ENCODE measurements around the gene RHOXF2B.
"Not testable (repeated sequence)": the region's sequence is repeated elsewhere in the genome, so short reads cannot be mapped to it uniquely, and the experiment has no call there.

Gene RHOXF2B

DNA sequence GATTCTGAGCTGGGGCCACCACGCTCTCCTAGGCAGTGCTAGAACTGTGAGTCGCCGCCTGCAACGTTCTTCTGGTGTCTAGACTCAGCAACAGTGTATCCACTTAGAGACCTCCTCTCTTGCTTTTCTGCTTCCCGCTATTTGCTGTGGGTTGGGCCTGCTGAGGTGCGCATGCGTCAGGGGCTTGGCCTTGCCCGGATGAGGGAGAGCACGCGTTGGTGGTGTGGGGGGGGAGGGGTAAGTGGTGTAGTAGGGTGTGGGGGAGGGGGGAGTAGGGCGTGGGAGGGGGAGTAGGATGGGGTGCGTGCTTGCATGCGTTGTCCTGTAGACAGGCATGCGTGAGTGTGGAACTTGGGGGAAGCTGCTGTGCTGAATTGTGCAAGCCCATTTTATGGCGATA lies at the start of gene RHOXF2B:
Gene RHOXF2B (minus strand): TSS at position 101 of the 400 bp plus-strand sequence. CDS start 138 bp downstream, outside the sequence.
- not testable (repeated sequence) for DNase-seq

- no peak for DNase-seq
Measured at GRCh38 chrX:120125444-120125843, 48.0 kb upstream of the RHOXF2B start.

GRCh38 chrX:120120223-120120622 lies 42.7 kb upstream of the RHOXF2B start:
- no peak for DNase-seq

GRCh38 chrX:120115438-120115963 lies 38.0 kb upstream of the RHOXF2B start, which contains the start of gene RHOXF1:
TSS of gene RHOXF1 (minus strand) at chrX:120115913. CDS start at chrX:120115862, 51 bp downstream.
- DNase-seq: no peak

GRCh38 chrX:120111611-120112010 lies 34.1 kb upstream of the RHOXF2B start:
- no peak for DNase-seq

- no peak for DNase-seq
Measured at GRCh38 chrX:120109378-120109777, 31.9 kb upstream of the RHOXF2B start.

DNA sequence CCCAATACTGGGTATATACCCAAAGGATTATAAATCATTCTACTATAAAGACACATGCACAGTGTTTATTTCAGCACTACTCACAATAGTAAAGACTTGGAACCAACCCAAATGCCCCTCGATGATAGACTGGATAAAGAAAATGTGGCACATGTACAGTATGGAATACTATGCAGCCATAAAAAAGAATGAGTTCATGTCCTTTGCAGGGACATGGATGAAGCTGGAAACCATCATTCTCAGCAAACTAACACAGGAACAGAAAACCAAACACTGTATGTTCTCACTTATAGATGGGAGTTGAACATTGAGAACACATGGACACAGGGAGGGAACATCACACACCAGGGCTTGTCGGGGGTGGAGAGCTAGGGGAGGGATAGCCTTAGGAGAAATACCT lies 27.2 kb upstream of the RHOXF2B start:
- not testable (repeated sequence) for DNase-seq

DNA sequence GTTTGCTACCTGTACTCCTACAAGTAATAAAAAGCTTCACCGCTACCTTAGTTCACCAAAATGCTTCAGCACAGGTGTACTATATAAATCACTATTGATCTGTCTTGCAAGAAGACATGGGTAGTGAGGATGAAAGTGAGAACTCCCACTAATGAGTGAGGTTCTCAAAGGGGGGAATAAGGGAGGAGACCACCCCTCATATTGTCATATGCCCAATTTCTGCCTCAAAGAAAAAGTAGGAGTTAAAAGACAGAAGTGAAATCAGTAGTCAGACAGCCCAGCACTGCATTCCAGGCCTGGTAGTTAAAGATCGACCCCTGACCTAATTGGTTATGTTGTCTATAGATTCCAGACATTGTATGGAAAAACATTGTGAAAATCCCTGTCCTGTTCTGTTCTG lies 23.6 kb upstream of the RHOXF2B start:
- DNase-seq: not testable (repeated sequence)

DNA sequence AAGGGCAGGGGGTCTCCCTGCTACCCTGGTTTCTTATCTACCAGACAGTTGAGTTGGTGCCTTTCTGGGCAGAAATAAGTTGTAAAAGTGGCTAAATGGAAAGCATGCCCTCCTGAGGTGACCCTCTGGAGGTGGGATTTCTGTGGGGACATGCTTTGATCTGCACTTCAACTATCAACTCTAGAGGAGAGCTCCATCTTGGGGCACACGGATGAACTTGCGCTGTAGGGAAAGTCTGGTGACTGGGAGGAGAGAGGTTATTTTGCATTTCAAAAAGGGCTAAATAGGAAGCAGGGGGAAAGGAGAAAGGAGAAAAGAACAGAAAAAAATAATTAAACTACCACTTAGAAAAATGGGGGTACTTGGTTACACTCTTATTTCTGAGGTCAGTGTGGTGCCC lies 12.7 kb upstream of the RHOXF2B start:
- DNase-seq: no peak

DNA sequence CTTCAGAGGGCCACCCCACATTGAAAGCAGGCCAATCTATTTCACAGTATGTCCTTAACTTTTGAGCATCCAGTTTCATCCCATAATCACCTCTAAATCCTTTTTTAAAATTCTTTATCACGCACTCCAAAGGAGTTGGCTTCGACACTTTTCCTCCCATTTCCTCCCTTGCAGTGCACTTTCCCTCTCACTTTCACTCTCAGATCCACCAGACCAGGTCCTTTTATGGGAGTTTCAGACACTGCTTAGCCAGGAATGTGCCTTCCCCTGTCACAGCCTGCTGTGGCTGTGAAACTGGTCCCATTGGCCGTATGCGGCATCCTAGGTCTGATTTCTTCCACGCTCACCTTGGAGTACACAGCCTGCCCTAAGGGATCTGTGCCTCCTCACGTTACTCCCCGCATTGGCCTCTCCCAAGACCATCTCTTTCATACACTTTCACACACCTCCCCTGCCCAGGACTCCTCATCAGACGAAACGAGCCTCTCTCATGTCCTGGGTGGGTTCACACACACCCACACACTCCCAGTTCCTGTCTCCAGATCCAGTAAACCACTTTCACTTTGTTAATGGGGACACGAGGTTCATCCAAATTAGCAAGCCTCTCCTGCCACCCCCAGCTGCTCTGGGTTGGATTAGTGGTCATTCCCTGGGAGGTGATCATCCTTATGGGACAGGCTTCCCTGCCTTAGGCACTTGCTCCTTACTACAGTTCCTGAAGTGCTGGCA lies 10.0 kb upstream of the RHOXF2B start:
- no peak for DNase-seq

DNA sequence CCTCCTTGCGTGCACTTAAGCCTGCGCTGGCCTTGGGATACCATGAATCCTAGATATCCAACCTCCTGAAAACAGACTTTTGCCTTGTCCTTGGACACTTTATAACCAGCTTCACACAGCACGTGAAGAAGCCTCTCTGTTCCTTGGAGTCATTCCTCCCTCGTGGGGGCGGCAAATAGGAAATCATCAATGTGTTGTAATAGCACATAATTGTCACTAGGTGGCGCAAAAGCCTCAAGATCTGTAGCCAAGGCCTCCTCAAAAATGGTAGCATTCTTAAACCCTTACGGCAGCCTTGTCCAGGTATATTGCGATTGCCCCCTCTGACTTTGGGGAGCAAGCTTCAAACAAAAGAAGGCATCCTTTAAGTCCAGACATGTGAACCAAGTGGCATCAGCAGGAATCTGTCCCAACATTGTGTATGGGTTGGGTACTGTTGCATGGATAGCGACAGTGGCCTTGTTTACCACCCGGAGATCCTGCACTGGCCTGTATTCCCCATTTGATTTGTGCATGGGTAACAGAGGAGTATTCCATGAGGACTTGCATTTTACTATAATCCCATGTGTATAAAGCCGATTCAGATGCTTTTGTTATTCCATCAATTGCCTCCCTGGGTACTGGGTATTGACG lies 8.2 kb upstream of the RHOXF2B start:
- not testable (repeated sequence) for DNase-seq

DNA sequence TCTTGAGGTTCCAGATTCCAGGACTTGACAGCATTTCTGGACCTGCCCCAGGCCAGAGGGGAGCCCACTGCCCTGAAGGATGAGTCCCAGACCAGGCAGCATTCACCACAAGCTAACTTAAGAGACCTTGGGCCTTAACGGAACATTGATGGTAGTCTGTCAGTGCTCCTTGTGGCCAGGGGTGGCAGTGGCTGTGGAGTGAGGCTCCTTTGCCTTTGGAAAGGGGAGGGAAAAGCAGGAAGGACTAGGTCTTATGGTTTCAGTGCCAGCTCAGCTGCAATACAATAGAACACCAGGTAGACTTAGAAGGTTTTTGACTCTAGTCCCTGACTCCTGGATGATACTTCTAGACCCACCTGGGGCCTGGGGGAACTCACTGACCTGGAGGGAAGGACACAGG lies 11.3 kb downstream of the RHOXF2B start:
- DNase-seq: not testable (repeated sequence)

GRCh38 chrX:120042712-120043111 lies 34.8 kb downstream of the RHOXF2B start:
- DNase-seq: not testable (repeated sequence)

DNA sequence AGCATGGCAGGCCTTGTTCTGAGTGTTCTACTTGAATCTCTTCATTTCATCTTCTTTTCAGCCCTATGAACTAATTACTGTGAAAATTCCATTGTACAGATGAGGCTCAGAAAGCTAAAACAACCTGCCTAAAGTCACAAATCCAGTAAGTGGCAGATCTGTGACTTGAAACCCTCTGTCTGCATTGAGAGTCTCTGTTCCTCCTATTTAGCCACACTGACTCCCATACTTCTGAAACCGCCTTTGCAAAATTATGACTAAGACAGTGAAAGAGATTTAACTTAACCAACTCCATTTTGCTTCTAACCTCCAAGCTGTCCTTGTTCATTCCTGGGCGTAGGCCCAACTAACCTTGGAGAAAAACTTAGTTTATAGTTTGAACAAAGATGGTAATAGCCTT lies 35.2 kb downstream of the RHOXF2B start:
- DNase-seq: not testable (repeated sequence)

GRCh38 chrX:120040176-120040575 lies 37.3 kb downstream of the RHOXF2B start:
- not testable (repeated sequence) for DNase-seq

DNA sequence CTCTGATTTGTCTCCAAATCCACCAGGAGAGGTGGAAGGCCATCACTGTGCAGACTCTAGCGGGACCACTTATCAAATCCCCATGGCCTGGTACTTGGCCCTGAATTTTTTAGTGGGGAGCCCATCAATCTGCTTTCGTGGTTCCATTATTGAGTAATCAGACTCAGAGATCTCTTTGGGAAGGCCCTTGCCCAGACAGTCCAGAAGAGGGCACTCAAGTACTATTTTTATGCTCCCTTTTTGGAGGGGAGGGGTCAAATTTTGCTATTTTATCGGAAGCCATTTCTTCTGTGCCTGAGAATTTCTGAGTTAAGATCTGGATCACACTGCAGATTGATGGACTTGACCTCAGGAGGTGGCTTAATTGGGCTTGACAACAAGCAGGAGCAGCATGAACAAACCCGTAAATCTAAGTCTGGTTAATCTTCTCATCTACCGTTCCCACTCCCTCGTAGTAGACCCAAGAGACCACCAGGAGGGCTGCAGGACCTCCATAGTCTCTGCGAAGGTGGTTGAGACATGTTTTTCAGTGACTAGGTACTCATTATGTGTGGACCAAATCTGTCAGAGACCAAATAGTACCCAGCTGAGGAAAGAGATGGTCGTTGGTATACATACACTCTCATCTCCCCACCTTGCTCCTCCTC lies 38.3 kb downstream of the RHOXF2B start:
- DNase-seq: not testable (repeated sequence)

- DNase-seq: no peak
Measured at GRCh38 chrX:120036704-120037103, 40.8 kb downstream of the RHOXF2B start.

- not testable (repeated sequence) for DNase-seq
Measured at GRCh38 chrX:120035522-120036309, 41.8 kb downstream of the RHOXF2B start.

GRCh38 chrX:120029354-120029753 lies 48.1 kb downstream of the RHOXF2B start:
- DNase-seq: no peak

DNA sequence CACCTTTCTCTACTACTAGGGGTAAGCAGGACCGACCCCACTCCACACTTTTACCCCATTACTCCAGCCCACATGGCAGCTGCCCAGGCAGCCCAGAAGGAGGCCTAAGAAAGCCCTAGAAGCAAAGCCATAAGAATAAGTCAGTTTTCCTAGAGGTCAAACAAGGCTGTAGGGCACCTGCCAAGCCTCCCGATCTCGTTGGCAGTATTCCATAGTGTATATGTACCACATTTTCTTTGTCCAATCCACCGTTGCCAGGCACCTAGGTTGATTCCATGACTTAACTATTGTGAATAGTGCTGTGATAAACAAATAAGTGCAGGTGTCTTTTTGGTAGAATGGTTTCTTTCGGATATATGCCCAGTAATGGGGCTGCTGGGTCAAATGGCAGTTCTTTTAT lies 54.2 kb downstream of the RHOXF2B start:
- no peak for DNase-seq

DNA sequence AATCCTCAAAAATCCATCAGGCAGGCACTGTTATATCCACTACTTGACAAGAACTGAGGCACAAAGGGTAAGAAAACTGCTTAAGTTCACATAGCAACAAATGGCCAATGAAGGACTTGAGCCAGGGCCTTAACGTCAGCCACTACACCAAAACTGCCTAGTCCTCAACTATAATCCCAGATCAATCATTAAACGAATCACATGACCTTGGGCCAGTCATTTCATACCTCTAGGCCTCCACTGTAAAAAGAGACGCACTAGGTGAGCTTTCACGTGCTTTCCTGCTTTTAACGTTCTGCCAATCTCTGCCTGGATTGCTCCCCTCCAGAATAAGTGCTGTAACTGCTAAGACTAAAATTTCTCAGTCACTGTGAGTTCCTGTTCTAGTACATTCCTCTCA lies 54.7 kb downstream of the RHOXF2B start:
- DNase-seq: no peak

All from amniotic stem cell (primary cell).